SK-N-SH (cell line): ENCODE measurements around the gene TMEM87B.
A peak's percentile ranks its signal among the peaks of the same experiment; 100 is the strongest.

Experiments
- EZH2phosphoT487 ChIP-seq: fragments of 200-600 bp; sonication (generic); IDR thresholded peaks from 2 replicates; pipeline ENCODE4 v1.6.1; 2017; ENCODE audit warnings: low read depth, mixed run types, mild to moderate bottlenecking, antibody characterized with exemption, moderate library complexity, borderline replicate concordance
- FOXJ3 ChIP-seq: sonication (generic); formaldehyde crosslinking; IDR thresholded peaks from 2 replicates; pipeline ENCODE4 v1.5.1; 2020; ENCODE audit warnings: mild to moderate bottlenecking, missing genetic modification reagents
- GATA2 ChIP-seq: sonication (generic); formaldehyde crosslinking; IDR thresholded peaks from 2 replicates; pipeline ENCODE4 v1.5.0; 2020; ENCODE audit warnings: mild to moderate bottlenecking, missing genetic modification reagents
- MAX ChIP-seq: IDR thresholded peaks from 2 replicates; pipeline ENCODE4 v1.4.0; 2012; ENCODE audit warnings: low read depth
- NRF1 ChIP-seq: IDR thresholded peaks from 2 replicates; pipeline ENCODE4 v1.6.1; 2012; ENCODE audit warnings: low read depth, mild to moderate bottlenecking, low read length
- REST ChIP-seq: IDR thresholded peaks from 2 replicates; pipeline ENCODE4 v1.6.1; 2012; ENCODE audit warnings: mild to moderate bottlenecking, low read depth, low read length, moderate library complexity
- RFX5 ChIP-seq: IDR thresholded peaks from 2 replicates; pipeline ENCODE4 v1.6.1; 2012; ENCODE audit warnings: mild to moderate bottlenecking, improper control_type of control experiment, low read length
- USF1 ChIP-seq: IDR thresholded peaks from 2 replicates; pipeline ENCODE4 v1.4.0; 2012; ENCODE audit warnings: low read depth, borderline replicate concordance
- YY1 ChIP-seq: IDR thresholded peaks from 2 replicates; pipeline ENCODE4 v1.4.0; 2012; ENCODE audit warnings: low read depth, mild to moderate bottlenecking
- TF ChIP-seq, protein P1 (sequence below): fragments of 200-600 bp; sonication (generic); IDR thresholded peaks from 2 replicates; pipeline ENCODE4 v1.6.1; 2017; ENCODE audit warnings: antibody characterized with exemption, mild to moderate bottlenecking, moderate library complexity

DNA sequence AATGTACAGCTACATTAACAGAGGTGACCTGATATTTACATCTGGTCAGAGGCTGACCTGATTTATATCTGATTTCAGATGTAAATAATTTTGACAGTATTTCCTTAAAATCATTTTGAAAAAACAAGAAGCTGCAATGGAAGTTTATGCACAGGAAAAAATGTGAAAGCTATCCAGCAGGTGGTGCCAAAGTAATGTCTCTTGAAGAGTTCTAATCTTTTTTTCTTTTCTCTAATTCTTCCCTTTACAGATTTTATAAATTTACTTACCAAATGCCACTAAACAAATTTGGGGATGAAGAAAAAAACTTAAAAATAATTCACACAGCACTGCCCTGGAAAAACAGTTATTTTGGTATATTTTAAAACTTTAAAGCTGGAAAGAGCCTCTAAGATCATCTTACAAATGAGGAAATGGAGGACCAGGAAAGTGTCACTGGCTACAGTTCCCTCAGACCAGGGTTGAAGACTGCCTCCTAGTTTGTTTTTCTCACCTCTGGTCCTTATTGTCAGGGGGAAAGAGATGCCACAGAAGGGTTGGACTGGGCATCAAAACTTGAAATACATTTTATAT is 66.7 kb downstream of the TMEM87B start:
- TF ChIP-seq EZH2phosphoT487 (no peak), YY1 (no peak), RFX5 (no peak), REST (no peak), MAX (no peak), GATA2 (no peak), FOXJ3 (CRISPR knock-in tag) (no peak), USF1 (no peak), NRF1 (no peak)
- TF ChIP-seq, protein P1, sequence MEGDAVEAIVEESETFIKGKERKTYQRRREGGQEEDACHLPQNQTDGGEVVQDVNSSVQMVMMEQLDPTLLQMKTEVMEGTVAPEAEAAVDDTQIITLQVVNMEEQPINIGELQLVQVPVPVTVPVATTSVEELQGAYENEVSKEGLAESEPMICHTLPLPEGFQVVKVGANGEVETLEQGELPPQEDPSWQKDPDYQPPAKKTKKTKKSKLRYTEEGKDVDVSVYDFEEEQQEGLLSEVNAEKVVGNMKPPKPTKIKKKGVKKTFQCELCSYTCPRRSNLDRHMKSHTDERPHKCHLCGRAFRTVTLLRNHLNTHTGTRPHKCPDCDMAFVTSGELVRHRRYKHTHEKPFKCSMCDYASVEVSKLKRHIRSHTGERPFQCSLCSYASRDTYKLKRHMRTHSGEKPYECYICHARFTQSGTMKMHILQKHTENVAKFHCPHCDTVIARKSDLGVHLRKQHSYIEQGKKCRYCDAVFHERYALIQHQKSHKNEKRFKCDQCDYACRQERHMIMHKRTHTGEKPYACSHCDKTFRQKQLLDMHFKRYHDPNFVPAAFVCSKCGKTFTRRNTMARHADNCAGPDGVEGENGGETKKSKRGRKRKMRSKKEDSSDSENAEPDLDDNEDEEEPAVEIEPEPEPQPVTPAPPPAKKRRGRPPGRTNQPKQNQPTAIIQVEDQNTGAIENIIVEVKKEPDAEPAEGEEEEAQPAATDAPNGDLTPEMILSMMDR, result peak; percentile 68
